Adrenal gland (tissue), 5 donors: ENCODE data around the gene ZRANB3.

Source experiments
- CTCF ChIP-seq, 6 experiments: fragments of 450-650 bp in 4 of 6; fragments of 200-600 bp in 2 of 6; sonication (generic) in 1 of 6; IDR thresholded peaks; 1 replicate in 5 of 6; 2 replicates in 1 of 6; pipeline versions ENCODE4 v1.5.1 to v1.8.0; 2016 to 2021; ENCODE audit warnings: antibody characterized with exemption in 6 of 6, mild to moderate bottlenecking in 2 of 6, moderate library complexity in 1 of 6
- POLR2A ChIP-seq, 2 donors: fragments of 450-650 bp; IDR thresholded peaks; one replicate each; pipeline ENCODE4 v1.6.1; 2017; ENCODE audit warnings: antibody characterized with exemption in 2 of 2, mild to moderate bottlenecking in 2 of 2, moderate library complexity in 1 of 2
- donor health status: DM: no; HTN: no; CAD: no.

- no peak for TF ChIP-seq CTCF (IDR thresholded peaks at IDR 0.05)
- no peak for TF ChIP-seq POLR2A (IDR thresholded peaks at IDR 0.05)
These were observed 273.5 kb downstream of the ZRANB3 start for GRCh38 chr2:135257383-135258090.
